ENCODE results near the gene NAALADL2.

The NAALADL2 gene

GRCh38 chr3:175199961-175200360 lies 340.8 kb downstream of the NAALADL2 start:
- H3K36me3 ChIP-seq: no peaks in the 10 kb centered on the region
- no peak for DNase-seq
- H3K9me3 ChIP-seq: no peaks in the 10 kb centered on the region
- TF ChIP-seq CTCF (IDR thresholded peaks at IDR 0.05; ENCODE audit: low read depth, low read length): no peak
- no peak overlapping the region for H3K4me3 ChIP-seq (ENCODE audit: low read depth, low read length)
- no peaks in the 10 kb centered on the region; the same call in 1 of the 2 replicates for H3K4me1 ChIP-seq
- no peaks in the 10 kb centered on the region for H3K27me3 ChIP-seq

DNA sequence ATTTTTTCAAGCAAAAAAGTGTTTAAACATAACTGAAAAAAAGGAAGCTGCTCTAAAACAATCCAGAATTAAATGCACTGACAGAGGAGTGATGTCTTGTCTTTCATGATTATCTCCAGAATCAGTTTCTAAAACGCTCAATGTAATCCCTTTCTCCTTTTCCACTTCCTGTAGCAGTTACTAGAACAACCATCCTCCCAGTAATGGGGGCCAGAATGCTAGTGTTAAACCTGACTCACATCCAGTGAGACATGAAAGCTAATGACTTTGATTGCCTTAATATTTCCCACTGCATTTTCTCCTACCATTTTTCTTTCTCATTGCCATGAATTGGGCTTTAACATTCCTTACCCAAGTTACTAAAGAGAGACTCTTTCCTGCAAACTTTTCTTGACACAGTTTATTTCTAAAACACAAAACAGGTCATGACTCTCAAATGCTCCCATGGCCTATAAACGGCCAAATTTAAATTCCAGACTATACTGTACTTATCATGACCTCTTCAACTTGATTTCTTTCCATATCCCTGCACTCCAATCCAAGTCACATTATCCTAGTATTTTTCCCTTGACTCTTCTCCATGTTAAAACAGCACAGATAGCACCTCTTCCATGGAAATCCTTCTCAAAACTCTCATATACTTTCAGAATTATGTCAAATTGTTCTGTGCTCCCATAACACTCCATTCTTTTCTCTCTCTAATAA lies 341.4 kb downstream of the NAALADL2 start:
- TF ChIP-seq CTCF (IDR thresholded peaks at IDR 0.05; ENCODE audit: low read depth, low read length): no peak
- Histone ChIP-seq H3K9me3 (no peaks in the 10 kb centered on the region), H3K27me3 (no peaks in the 10 kb centered on the region), H3K4me3 (ENCODE audit: low read depth, low read length) (no peak overlapping the region), H3K4me1 (no peaks in the 10 kb centered on the region; the same call in 1 of the 2 replicates), H3K36me3 (no peaks in the 10 kb centered on the region)
- DNase-seq: no peak

- no peak for TF ChIP-seq CTCF (IDR thresholded peaks at IDR 0.05; ENCODE audit: low read depth, low read length)
- H3K9me3 ChIP-seq: no peaks in the 10 kb centered on the region
- H3K4me3 ChIP-seq (ENCODE audit: low read depth, low read length): no peak overlapping the region
- H3K27me3 ChIP-seq: no peaks in the 10 kb centered on the region
- H3K36me3 ChIP-seq: no peaks in the 10 kb centered on the region
- H3K4me1 ChIP-seq: peaks cover 8% of the 10 kb centered on the region
- DNase-seq: no peak
These were observed 348.2 kb downstream of the NAALADL2 start for GRCh38 chr3:175207361-175207760.

DNA sequence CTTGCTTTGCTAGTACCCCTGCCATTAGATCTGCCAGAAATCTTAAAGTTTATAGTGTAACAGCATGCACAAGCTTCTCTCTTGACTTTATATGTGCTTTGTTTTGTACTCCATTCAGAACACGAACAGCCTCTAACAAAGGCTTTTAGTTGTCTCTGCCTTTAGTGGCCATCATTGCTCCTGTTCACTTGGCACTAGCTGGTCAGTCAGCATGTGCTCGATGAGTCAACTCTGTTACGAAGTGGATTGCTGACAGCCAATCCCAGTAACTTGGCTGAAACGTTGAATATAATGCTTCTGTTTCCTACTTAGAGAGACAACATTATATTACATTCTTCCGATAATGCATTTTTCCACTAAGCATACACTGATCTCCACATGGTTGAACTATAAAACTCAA lies 349.2 kb downstream of the NAALADL2 start:
- TF ChIP-seq CTCF (IDR thresholded peaks at IDR 0.05; ENCODE audit: low read depth, low read length): no peak
- Histone ChIP-seq H3K36me3 (no peaks in the 10 kb centered on the region), H3K9me3 (no peaks in the 10 kb centered on the region), H3K27me3 (no peaks in the 10 kb centered on the region), H3K4me3 (ENCODE audit: low read depth, low read length) (no peak overlapping the region), H3K4me1 (peaks cover 16% of the 10 kb centered on the region)
- no peak for DNase-seq

GRCh38 chr3:175211466-175211865 lies 352.3 kb downstream of the NAALADL2 start:
- no peaks in the 10 kb centered on the region for H3K36me3 ChIP-seq
- no peak for TF ChIP-seq CTCF (IDR thresholded peaks at IDR 0.05; ENCODE audit: low read depth, low read length)

DNA sequence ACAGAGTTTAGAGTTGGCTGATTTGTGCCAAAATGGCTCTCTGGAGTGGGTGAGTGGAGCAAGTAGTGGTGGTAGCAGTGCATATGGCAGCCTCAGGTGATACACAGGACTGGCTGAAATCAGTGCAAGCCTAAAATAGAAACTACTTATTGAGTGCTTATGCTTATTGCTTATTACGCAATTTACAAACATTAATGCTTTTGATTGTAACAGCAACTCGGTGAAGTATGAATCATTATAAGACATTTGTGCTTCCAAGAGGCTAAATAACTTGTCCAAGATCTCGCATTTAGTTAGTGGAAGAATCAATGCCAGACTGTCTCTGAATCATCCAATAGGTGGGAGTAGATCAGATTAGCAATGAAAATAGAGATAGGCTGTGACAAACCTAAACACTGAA lies 353.8 kb downstream of the NAALADL2 start:
- DNase-seq: no peak
- H3K4me1 ChIP-seq: peaks cover 16% of the 10 kb centered on the region
- no peak for TF ChIP-seq CTCF (IDR thresholded peaks at IDR 0.05; ENCODE audit: low read depth, low read length)
- no peaks in the 10 kb centered on the region for H3K36me3 ChIP-seq
- H3K4me3 ChIP-seq (ENCODE audit: low read depth, low read length): no peak overlapping the region
- no peaks in the 10 kb centered on the region for H3K9me3 ChIP-seq
- H3K27me3 ChIP-seq: no peaks in the 10 kb centered on the region

More at GRCh38 chr3:175211466-175211865, 352.3 kb downstream of the NAALADL2 start:
- Histone ChIP-seq H3K27me3 (no peaks in the 10 kb centered on the region), H3K4me1 (peaks cover 16% of the 10 kb centered on the region), H3K4me3 (ENCODE audit: low read depth, low read length) (no peak overlapping the region), H3K9me3 (no peaks in the 10 kb centered on the region)
- no peak for DNase-seq
